ENCODE results near the gene ZNF774. TPM values are rescaled to one million over a fixed set of nuclear protein-coding genes. Genes with fewer than 3 reads are reported as not detected.

ZNF774 gene
- total RNA-seq = 1.5 and 1.9 TPM in 2 replicates

DNA sequence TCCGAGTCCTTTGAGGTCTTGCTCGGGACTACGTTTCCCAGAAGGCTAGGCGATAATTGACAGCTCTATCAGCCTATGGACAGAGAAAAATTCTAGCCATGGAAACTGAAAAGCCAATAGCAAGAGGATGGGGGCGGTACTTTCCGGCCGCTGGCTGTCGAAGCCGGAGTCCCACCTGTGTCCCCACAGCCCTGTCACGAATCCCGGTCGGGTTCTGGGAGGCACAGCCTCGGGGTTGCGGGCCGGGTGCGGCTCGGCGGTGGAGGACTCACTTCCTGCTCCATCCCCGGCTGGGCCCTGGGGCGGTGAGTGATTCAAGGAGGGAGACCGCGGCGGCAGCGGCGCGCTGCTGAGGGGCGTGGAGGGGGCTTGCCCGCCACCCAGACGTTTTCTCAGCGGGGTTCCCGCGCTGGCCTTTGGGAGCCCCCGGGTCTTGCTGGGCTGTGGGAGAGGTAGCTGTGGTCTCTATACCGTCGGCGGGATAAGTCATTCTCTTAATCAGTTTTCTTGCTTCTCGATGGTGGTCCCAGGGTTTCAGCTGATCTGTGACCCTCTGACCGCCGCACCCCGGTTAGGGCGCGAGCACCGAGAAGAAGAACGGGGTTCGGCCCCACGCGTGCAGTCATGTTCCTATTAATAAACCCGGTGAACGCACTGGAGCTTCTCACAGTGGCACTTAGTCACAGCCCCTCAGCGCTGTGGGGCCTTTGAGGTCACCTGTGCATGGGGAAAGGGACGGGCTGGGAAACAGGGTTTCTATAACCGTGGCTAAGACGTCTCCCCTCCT lies at the start of gene ZNF774:
Gene ZNF774 (plus strand): TSS at position 178 of the 787 bp plus-strand sequence. CDS start 2,377 bp downstream, outside the sequence.

GRCh38 chr15:90387534-90388461 lies 35.7 kb downstream of the ZNF774 start, which contains the start of gene IQGAP1:
Gene IQGAP1, plus strand, starts transcription at chr15:90388242. Its CDS starts 100 bp downstream, at chr15:90388342.

Other genes starting within 250 kb of the ZNF774 start
- gene IDH2, start 249.8 kb upstream of the ZNF774 start, total RNA-seq = 91.3 and 111 TPM in 2 replicates
- gene SEMA4B, start 151.0 kb upstream of the ZNF774 start, total RNA-seq = 171 and 185 TPM in 2 replicates
- 40.0 and 49.6 TPM in 2 replicates for gene CIB1, start 118.3 kb upstream of the ZNF774 start, total RNA-seq
- gene GDPGP1, start 118.1 kb upstream of the ZNF774 start, total RNA-seq = 1.6 and 3.4 TPM in 2 replicates
- not detected in 2 replicates for gene TTLL13, start 102.7 kb upstream of the ZNF774 start, total RNA-seq
- gene NGRN, start 86.6 kb upstream of the ZNF774 start, total RNA-seq = 58.9 and 63.5 TPM in 2 replicates
- 147 and 194 TPM in 2 replicates for gene IQGAP1, start 36.0 kb downstream of the ZNF774 start, total RNA-seq
- 6.8 and 12.5 TPM in 2 replicates for gene CRTC3, start 177.6 kb downstream of the ZNF774 start, total RNA-seq

Data from airway epithelial cell (primary cell).